Ovary (tissue), 9 donors: ENCODE measurements around the gene GNG7. TPM values are rescaled to one million over a fixed set of nuclear protein-coding genes. Genes with fewer than 3 reads are reported as not detected.
"Not testable (repeated sequence)": the region's sequence is repeated elsewhere in the genome, so short reads cannot be mapped to it uniquely, and the experiment has no call there.

ENCODE experiments used
- DNase-seq, 5 donors: peaks; one replicate each; pipeline ENCODE4 v3.0.0-alpha.2; 2019 to 2020
- H3K27ac ChIP-seq, 2 donors: fragments of 200-600 bp; one replicate each; pipeline versions ENCODE4 v1.5.1 to v1.8.0; 2019 to 2022
- H3K27me3 ChIP-seq: fragments of 200-600 bp; one replicate; pipeline ENCODE4 v1.8.0; 2022
- H3K36me3 ChIP-seq: fragments of 200-600 bp; sonication (generic); one replicate; pipeline ENCODE4 v1.5.1; 2019
- H3K4me1 ChIP-seq: one replicate; pipeline ENCODE4 v1.8.1; 2013; ENCODE audit warnings: mild to moderate bottlenecking, moderate library complexity; ENCODE audit not compliant: insufficient read depth
- H3K4me3 ChIP-seq: fragments of 200-600 bp; sonication (generic); one replicate; pipeline ENCODE4 v1.5.1; 2017
- H3K9me3 ChIP-seq, 2 donors: fragments of 200-600 bp in 1 of 2; sonication (generic) in 1 of 2; one replicate each; pipeline versions ENCODE4 v1.5.1 to v1.8.1; 2013 to 2019; ENCODE audit warnings: mild to moderate bottlenecking in 1 of 2, moderate library complexity in 1 of 2
- CTCF ChIP-seq, 3 donors: fragments of 450-650 bp in 2 of 3; fragments of 200-600 bp in 1 of 3; IDR thresholded peaks; one replicate each; pipeline versions ENCODE4 v1.5.1 to v1.8.0; 2016 to 2022; ENCODE audit warnings: antibody characterized with exemption in 3 of 3, mild to moderate bottlenecking in 1 of 3
- EP300 ChIP-seq: sonication (generic); formaldehyde crosslinking; IDR thresholded peaks from one replicate; pipeline ENCODE4 v1.6.1; 2017; ENCODE audit warnings: antibody characterized with exemption
- POLR2A ChIP-seq: fragments of 450-650 bp; IDR thresholded peaks from one replicate; pipeline ENCODE4 v1.6.1; 2017; ENCODE audit warnings: antibody characterized with exemption, mild to moderate bottlenecking, moderate library complexity
- WGBS, 3 donors: extraction: QIAGEN DNeasy Blood & Tissue Kit in 1 of 3; methylation state at CpG; one replicate each; pipeline versions ENCODE4 v1.1.5 to v1.1.7; 2013 to 2017; 5-methylcytosine and 5-hydroxymethylcytosine counted together
- intact Hi-C, 4 donors: fragments of 100-400 bp; cut with DNase I; formaldehyde crosslinking; loops; one replicate each; pipeline versions ENCODE4 v1.11.0 to v1.15.1; 2022 to 2023
- polyA plus RNA-seq, 2 donors: library from polyadenylated mRNA; stranded (reverse); fragments of 200-250 nt in 1 of 2; fragments of 350-450 nt in 1 of 2; fragmentation: Illumina TruSeq in 1 of 2; extraction: RNeasy Lipid Tissue Mini Kit (QIAGEN cat#74804) in 1 of 2; gene quantifications; one replicate each; pipeline ENCODE4 v1.2.3, GENCODE V29; 2013 to 2014
- total RNA-seq, 7 donors: library from RNA; depleted of rRNA in 2 of 7; stranded (reverse); fragments of >200 nt in 2 of 7; fragmentation: NEBNext Ultra II Directional in 3 of 7; extraction: Animal tissue kit (Norgen Biotek cat#: 25700) in 3 of 7; gene quantifications; one replicate each; pipeline versions ENCODE4 v1.1.0 to v1.2.4, GENCODE V29; 2016 to 2023
- donor health status: DM: no; HTN: no; CAD: no; lungs with moderate emphysema.
- donor health status: DM: no; HTN: no; CAD: no.
- donor health status: Bipolar disorder and iron deficiency.
- donor health status: DM: yes; HTN: yes; CAD: no.
- donor health status: DM: no; HTN: no; CAD: no.
- donor health status: DM: yes; HTN: yes; CAD: no.

The GNG7 gene
- total and polyA plus RNA-seq, 9 donors, result 4.1 to 36.3 (median 15.1) TPM

- Histone ChIP-seq H3K4me1 (no peaks in the 10 kb centered on the region), H3K36me3 (no peaks in the 10 kb centered on the region), H3K9me3 (peaks cover 0 to 2% of the 10 kb centered on the region in 2 donors), H3K4me3 (no peak overlapping the region), H3K27me3 (no peaks in the 10 kb centered on the region), H3K27ac (no peak overlapping the region)
- 86 to 89% (median 89%) methylated on average over 9 of the region's 9 CpGs for WGBS, 3 donors
- TF ChIP-seq CTCF (IDR thresholded peaks at IDR 0.05) (no peak), POLR2A (no peak), EP300 (no peak)
- DNase-seq, result no peak
- intact Hi-C loops, result no loop called here
Measured at GRCh38 chr19:2625434-2625833, 77.1 kb downstream of the GNG7 start.

- H3K27me3 ChIP-seq, result no peaks in the 10 kb centered on the region
- no peak overlapping the region for H3K4me3 ChIP-seq
- intact Hi-C loops, result no loop called here
- no peaks in the 10 kb centered on the region for H3K9me3 ChIP-seq
- TF ChIP-seq EP300 (no peak), CTCF (IDR thresholded peaks at IDR 0.05) (no peak), POLR2A (no peak)
- WGBS, 3 donors, result 71 to 83% (median 75%) methylated on average over 11 of the region's 11 CpGs
- H3K27ac ChIP-seq, result no peak overlapping the region
- no peak for DNase-seq
- H3K4me1 ChIP-seq, result no peaks in the 10 kb centered on the region
- no peaks in the 10 kb centered on the region for H3K36me3 ChIP-seq
Measured at GRCh38 chr19:2624537-2625091, 77.9 kb downstream of the GNG7 start.

GRCh38 chr19:2623798-2624197 is 78.7 kb downstream of the GNG7 start:
- DNase-seq, result no peak
- no peak overlapping the region for H3K27ac ChIP-seq
- H3K36me3 ChIP-seq, result no peaks in the 10 kb centered on the region
- no peaks in the 10 kb centered on the region for H3K9me3 ChIP-seq
- WGBS, 3 donors, result 91 to 92% (median 91%) methylated on average over 12 of the region's 12 CpGs
- H3K4me1 ChIP-seq, result no peaks in the 10 kb centered on the region
- no peaks in the 10 kb centered on the region for H3K27me3 ChIP-seq
- intact Hi-C loops, result no loop called here
- no peak for TF ChIP-seq EP300
- no peak for TF ChIP-seq CTCF (IDR thresholded peaks at IDR 0.05)
- TF ChIP-seq POLR2A, result no peak
- H3K4me3 ChIP-seq, result no peak overlapping the region

GRCh38 chr19:2622371-2622961 is 80.0 kb downstream of the GNG7 start:
- WGBS, 3 donors, result 82 to 91% (median 89%) methylated on average over 40 of the region's 40 CpGs
- H3K27ac ChIP-seq, H3K27me3 ChIP-seq, DNase-seq, H3K9me3 ChIP-seq, H3K4me3 ChIP-seq, intact Hi-C loops, H3K4me1 ChIP-seq, H3K36me3 ChIP-seq: not testable (repeated sequence)

- DNase-seq, result no peak
- no peak overlapping the region for H3K27ac ChIP-seq
- no peaks in the 10 kb centered on the region for H3K27me3 ChIP-seq
- WGBS, 3 donors, result 88 to 93% (median 90%) methylated on average over 6 of the region's 6 CpGs
- H3K36me3 ChIP-seq, result no peaks in the 10 kb centered on the region
- H3K9me3 ChIP-seq, result no peaks in the 10 kb centered on the region
- intact Hi-C loops, result loop anchor here in 2 of 4 donors (10.0 kb wide), 2 partner anchors 344 to 374 kb away; partner anchors contain the start of gene AMH (in 1 of the 2)
- H3K4me1 ChIP-seq, result no peaks in the 10 kb centered on the region
- TF ChIP-seq POLR2A (no peak), EP300 (no peak), CTCF (IDR thresholded peaks at IDR 0.05) (no peak)
- H3K4me3 ChIP-seq, result no peak overlapping the region
Measured at GRCh38 chr19:2619076-2619475, 83.4 kb downstream of the GNG7 start.
